PFSK-1 (cell line): ENCODE measurements around the gene RNF126.

Experiments used
- FOXP2 ChIP-seq: optimal IDR thresholded peaks from 2 replicates; pipeline ENCODE3; 2011; ENCODE audit warnings: borderline replicate concordance, control low read depth, inconsistent platforms; ENCODE audit not compliant: insufficient read depth; ENCODE audit errors: extremely low read length, extremely low read depth
- POLR2AphosphoS5 ChIP-seq: IDR thresholded peaks from 2 replicates; pipeline ENCODE4 v1.6.1; 2012; ENCODE audit warnings: low read depth, mild to moderate bottlenecking, control low read depth, low read length, moderate library complexity
- SIN3A ChIP-seq: IDR thresholded peaks from 2 replicates; pipeline ENCODE4 v1.6.1; 2012; ENCODE audit warnings: mild to moderate bottlenecking, low read length, moderate library complexity, borderline replicate concordance; ENCODE audit not compliant: insufficient read depth
- TAF1 ChIP-seq: IDR thresholded peaks from 2 replicates; pipeline ENCODE4 v1.6.1; 2012; ENCODE audit warnings: low read length, control low read depth, borderline replicate concordance; ENCODE audit not compliant: insufficient read depth
- TF ChIP-seq, protein P1 (sequence below), 2 experiments: IDR thresholded peaks; 2 replicates each; pipeline versions ENCODE4 v1.6.1 to v1.8.0; 2011 to 2012; ENCODE audit warnings: low read depth in 2 of 2, low read length in 2 of 2, control low read depth in 1 of 2, inconsistent platforms in 1 of 2, mild to moderate bottlenecking in 1 of 2, moderate library complexity in 1 of 2; ENCODE audit not compliant: insufficient read depth in 1 of 2

The RNF126 gene

DNA sequence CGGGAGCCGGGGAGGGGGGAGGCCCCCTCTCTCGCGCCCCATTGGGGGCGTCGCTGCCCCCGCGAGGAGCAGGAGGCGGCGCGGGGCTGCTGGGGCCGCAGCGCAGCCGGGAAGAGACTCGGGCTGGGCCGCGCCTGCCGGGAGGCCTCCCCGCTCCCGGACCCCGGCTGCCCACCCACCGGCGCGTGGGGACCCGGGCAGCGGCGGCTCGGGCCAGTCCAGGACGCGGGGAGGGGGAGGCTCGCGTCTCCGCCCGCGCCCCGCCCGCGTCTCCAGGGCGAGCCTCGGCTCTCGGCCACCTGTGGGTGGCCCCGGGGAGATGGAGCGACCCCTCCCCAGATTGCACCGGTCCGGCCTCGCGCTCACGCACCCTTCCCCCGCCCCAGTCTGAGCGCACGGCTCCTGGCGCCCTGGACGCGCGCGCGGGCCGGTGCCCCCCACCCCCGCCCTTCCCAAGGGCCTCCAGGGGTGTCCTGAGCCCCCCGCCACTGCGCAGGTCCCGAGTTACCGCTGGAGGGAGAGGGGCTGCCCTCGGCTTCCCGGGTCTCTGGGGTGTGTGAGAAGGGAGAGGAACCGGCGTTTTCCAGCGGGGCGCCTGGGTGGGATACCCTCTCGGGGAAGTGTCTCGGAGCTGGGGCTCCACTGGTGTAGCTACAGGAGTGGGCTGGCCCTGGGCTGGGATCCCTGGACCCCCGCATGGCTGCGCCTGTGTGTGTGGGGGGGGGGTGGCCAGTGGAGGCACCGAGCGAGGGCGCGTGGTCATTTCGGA is 46.4 kb upstream of the RNF126 start:
- TF ChIP-seq TAF1, result no peak
- no peak for TF ChIP-seq SIN3A
- TF ChIP-seq POLR2AphosphoS5, result no peak
- TF ChIP-seq, protein P1, sequence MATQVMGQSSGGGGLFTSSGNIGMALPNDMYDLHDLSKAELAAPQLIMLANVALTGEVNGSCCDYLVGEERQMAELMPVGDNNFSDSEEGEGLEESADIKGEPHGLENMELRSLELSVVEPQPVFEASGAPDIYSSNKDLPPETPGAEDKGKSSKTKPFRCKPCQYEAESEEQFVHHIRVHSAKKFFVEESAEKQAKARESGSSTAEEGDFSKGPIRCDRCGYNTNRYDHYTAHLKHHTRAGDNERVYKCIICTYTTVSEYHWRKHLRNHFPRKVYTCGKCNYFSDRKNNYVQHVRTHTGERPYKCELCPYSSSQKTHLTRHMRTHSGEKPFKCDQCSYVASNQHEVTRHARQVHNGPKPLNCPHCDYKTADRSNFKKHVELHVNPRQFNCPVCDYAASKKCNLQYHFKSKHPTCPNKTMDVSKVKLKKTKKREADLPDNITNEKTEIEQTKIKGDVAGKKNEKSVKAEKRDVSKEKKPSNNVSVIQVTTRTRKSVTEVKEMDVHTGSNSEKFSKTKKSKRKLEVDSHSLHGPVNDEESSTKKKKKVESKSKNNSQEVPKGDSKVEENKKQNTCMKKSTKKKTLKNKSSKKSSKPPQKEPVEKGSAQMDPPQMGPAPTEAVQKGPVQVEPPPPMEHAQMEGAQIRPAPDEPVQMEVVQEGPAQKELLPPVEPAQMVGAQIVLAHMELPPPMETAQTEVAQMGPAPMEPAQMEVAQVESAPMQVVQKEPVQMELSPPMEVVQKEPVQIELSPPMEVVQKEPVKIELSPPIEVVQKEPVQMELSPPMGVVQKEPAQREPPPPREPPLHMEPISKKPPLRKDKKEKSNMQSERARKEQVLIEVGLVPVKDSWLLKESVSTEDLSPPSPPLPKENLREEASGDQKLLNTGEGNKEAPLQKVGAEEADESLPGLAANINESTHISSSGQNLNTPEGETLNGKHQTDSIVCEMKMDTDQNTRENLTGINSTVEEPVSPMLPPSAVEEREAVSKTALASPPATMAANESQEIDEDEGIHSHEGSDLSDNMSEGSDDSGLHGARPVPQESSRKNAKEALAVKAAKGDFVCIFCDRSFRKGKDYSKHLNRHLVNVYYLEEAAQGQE (IDR thresholded peaks at IDR 0.05; ENCODE audit: insufficient read depth in 1 of 2, low read depth in 2 of 2, low read length in 2 of 2), result no peak
- no peak for TF ChIP-seq FOXP2

DNA sequence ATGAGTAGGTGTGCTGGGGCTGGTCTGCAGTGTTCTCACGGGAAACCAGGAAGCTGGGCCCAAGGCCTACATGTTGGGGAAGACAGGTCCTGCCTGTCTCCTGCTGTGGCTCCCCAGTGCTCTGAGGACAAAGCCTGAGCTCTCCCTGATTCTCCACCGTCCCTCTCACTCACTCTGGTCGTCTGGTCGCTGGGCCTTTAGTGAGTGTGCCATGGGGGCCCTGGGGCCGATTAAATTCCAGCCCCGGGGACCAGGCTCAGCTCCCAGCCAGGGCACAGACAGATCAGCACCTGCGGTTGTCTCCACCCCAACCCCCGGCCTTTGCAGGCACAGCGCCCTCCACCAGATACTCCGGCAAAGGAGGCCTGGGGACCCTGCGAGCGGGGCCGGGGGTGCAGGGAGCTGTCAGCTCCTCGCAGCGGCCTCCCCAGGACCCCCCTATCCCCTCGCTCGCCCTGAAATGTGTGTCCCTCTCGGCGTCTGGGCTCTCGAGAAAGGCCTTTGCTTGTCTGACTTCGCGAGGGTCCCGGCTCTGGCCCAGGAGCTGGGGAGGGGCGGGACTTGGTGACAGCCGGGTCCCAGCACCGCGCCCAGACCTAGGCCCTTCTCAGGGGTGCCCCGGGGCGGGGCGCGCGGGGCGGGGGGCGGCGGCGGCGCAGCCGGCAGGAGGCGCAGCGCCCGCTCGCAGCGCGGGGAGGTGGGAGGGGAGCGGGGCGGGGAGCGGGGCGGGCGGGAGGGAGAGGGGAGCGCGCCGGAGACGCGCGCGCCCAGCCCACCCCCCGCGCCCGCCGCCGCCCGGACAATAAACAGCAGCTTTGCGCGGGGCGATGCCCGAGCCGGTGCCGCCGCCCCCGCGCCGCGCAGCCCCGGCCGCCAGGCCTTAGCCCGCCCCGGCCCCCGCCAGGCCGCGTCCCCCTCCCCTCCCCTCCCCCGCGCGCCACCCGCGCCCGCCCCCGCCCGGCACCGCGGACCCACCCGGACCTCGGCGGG is 45.4 kb upstream of the RNF126 start, which contains the start of gene PALM:
PALM (plus strand) TSS at position 782 of the 990 bp plus-strand sequence. CDS start 212 bp downstream, outside the sequence.
- TF ChIP-seq, protein P1 (IDR thresholded peaks at IDR 0.05; ENCODE audit: insufficient read depth in 1 of 2, low read depth in 2 of 2, low read length in 2 of 2), result no peak
- TF ChIP-seq TAF1, result no peak
- no peak for TF ChIP-seq FOXP2
- TF ChIP-seq POLR2AphosphoS5, result no peak
- TF ChIP-seq SIN3A, result no peak

- TF ChIP-seq FOXP2 (no peak), POLR2AphosphoS5 (no peak), TAF1 (no peak), SIN3A (no peak)
- TF ChIP-seq, protein P1 (IDR thresholded peaks at IDR 0.05; ENCODE audit: insufficient read depth in 1 of 2, low read depth in 2 of 2, low read length in 2 of 2), result no peak
Observed at GRCh38 chr19:704447-704741, 41.4 kb upstream of the RNF126 start.

DNA sequence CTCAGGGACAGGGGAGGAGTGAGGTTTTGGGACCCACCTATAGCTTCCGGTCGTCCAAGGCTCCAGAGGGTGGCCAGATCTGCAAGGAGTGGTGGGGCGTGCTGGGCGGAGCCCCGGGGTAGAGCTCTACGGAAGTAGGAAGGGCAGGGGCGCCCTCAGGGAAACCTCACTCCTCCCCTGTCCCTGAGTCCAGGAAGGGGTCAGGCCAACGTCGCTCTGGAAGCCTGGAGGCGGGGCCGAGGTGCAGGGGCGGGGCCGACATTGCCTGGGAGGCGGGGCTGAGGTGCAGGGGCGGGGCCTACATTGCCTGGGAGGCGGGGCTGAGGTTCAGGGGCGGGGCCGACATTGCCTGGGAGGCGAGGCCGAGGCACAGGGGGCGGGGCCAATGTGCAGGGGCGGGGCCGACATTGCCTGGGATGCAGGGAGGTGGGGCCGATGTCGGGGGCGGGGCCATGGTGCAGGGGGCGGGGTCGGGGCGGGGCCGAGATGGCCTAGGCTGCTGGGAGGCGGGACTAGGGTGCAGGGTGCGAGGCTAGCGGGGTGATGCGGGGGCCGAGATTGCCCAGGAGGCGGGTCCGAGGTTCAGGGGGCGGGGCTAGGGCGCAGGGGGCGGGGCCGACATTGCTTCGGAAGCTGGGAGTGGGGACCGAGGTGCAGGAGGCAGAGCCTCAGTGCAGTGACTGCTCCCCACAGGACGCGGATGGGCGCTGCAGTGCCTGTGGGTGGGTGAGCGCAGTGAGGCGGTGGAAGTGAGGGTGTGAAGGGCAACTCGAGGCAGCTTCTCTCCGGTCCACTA is 40.8 kb upstream of the RNF126 start:
- TF ChIP-seq, protein P1 (IDR thresholded peaks at IDR 0.05; ENCODE audit: insufficient read depth in 1 of 2, low read depth in 2 of 2, low read length in 2 of 2), result no peak
- TF ChIP-seq SIN3A (no peak), POLR2AphosphoS5 (no peak), TAF1 (no peak), FOXP2 (no peak)
